Small intestine (tissue), 7 donors: ENCODE results near the gene TFPT. TPM values are rescaled to one million over a fixed set of nuclear protein-coding genes. Genes with fewer than 3 reads are reported as not detected.
"Not testable (repeated sequence)": the region's sequence is repeated elsewhere in the genome, so short reads cannot be mapped to it uniquely, and the experiment has no call there.

Experiments used
- DNase-seq, 2 donors: peaks; one replicate each; pipeline versions ENCODE4 v3.0.0 to v3.0.0-alpha.2; 2013
- FAIRE-seq: peaks from 2 replicates; lab custom pipeline; 2012; peaks lifted over from hg19 to GRCh38; lab: Jason Lieb, UNC
- H3K27ac ChIP-seq, 3 donors: one replicate each; pipeline ENCODE4 v1.5.1; 2013; ENCODE audit warnings: low read length in 2 of 3, mild to moderate bottlenecking in 2 of 3, control low read depth in 1 of 3, inconsistent platforms in 1 of 3, low read depth in 1 of 3, moderate library complexity in 1 of 3
- H3K27me3 ChIP-seq, 3 donors: one replicate each; pipeline ENCODE4 v1.6.1; 2013; ENCODE audit warnings: low read length in 3 of 3, inconsistent platforms in 1 of 3; ENCODE audit not compliant: control insufficient read depth in 3 of 3, insufficient read depth in 3 of 3
- H3K36me3 ChIP-seq, 3 donors: one replicate each; pipeline ENCODE4 v1.6.1; 2013; ENCODE audit warnings: low read length in 3 of 3, inconsistent platforms in 1 of 3, low read depth in 1 of 3, mild to moderate bottlenecking in 1 of 3, moderate library complexity in 1 of 3; ENCODE audit not compliant: control insufficient read depth in 3 of 3, insufficient read depth in 2 of 3
- H3K4me1 ChIP-seq, 3 donors: one replicate each; pipeline ENCODE4 v1.6.1; 2013; ENCODE audit warnings: low read length in 2 of 3, inconsistent platforms in 1 of 3, low read depth in 1 of 3, mild to moderate bottlenecking in 1 of 3, moderate library complexity in 1 of 3; ENCODE audit not compliant: control insufficient read depth in 3 of 3, insufficient read depth in 2 of 3
- H3K4me3 ChIP-seq, 3 donors: one replicate each; pipeline ENCODE4 v1.5.1; 2013; ENCODE audit warnings: low read length in 3 of 3, control low read depth in 1 of 3, inconsistent platforms in 1 of 3, low read depth in 1 of 3, mild to moderate bottlenecking in 1 of 3, moderate library complexity in 1 of 3
- H3K9me3 ChIP-seq, 2 donors: one replicate each; pipeline ENCODE4 v1.6.1; 2013; ENCODE audit warnings: low read depth in 1 of 2, low read length in 1 of 2; ENCODE audit not compliant: control insufficient read depth in 2 of 2, insufficient read depth in 1 of 2
- WGBS, 3 donors: extraction: QIAGEN DNeasy Blood & Tissue Kit; methylation state at CpG; one replicate each; pipeline ENCODE4 v1.1.7; 2013; 5-methylcytosine and 5-hydroxymethylcytosine counted together
- polyA plus RNA-seq, 4 donors: library from polyadenylated mRNA; stranded (reverse) in 3 of 4; unstranded in 1 of 4; fragments of 200-250 nt in 3 of 4; fragments of 120-200 nt in 1 of 4; gene quantifications; one replicate each; pipeline versions ENCODE4 v1.2.1 to v1.2.3, GENCODE V29; 2013
- donor health status: healthy with polysubstance abuse.
- donor health status: control.
- donor health status: control.
- donor health status: Bipolar disorder and iron deficiency.
- donor health status: healthy.

The TFPT gene
- polyA plus RNA-seq, 4 donors = 16.4 to 26.5 (median 23.1) TPM

DNA sequence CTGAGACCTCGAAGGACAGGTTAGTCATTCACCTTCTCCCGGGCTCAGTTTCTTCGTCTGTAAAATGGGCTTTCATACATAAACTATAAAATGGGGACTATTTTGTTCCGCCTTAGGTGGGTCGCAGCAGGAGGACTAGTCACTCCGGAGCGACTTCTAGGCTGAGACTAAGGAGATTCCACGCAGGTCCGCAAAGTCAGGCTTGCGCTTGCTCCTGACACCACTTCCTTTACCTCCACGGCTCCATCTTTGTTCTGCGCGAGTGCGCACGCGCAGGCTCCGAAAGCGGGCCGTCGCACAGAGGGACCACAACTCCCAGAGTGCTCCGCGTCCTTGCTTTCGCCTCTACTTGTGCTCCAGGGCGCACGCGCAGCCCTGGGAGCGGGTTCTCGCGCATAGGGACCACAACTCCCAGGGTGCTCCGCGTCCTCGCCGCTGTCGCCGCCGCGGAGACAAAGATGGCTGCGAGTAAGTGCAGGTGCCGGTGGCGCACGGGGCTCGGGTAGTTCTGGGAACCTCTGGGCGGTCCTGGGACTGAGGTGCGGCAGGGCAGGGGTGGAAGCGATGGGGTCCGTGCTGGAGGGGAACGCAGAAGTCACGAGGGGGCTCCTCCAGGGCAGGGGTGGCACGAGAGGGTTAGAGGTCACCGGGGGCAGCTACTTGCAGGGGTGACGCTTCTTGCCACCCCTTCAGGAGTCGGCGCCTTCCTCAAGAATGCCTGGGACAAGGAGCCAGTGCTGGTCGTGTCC is 12.9 kb downstream of the TFPT start, which contains the start of gene NDUFA3:
Gene NDUFA3 (plus strand): TSS at position 435 of the 749 bp plus-strand sequence. CDS start 24 bp downstream, at position 459.
- peak; percentile 99 to 100 for DNase-seq
- Histone ChIP-seq H3K4me3 (peak within 1 kb of the TSS; percentile 77 to 89 (median 87)), H3K9me3 (no peaks in the 10 kb centered on the region), H3K4me1 (peaks cover 0 to 2% (median 0%) of the 10 kb centered on the region in 3 donors), H3K27me3 (peaks cover 0 to 3% (median 0%) of the 10 kb centered on the region in 3 donors), H3K27ac (peak within 1 kb of the TSS in 2 of 3 donors; percentile 6 to 72), H3K36me3 (peaks cover 0 to 23% (median 9%) of the 10 kb centered on the region in 3 donors)
- whole genome bisulfite sequencing, 3 donors = 1 to 2% (median 2%) methylated on average over 51 to 54 of the region's 54 CpGs
- no peak for FAIRE-seq

DNA sequence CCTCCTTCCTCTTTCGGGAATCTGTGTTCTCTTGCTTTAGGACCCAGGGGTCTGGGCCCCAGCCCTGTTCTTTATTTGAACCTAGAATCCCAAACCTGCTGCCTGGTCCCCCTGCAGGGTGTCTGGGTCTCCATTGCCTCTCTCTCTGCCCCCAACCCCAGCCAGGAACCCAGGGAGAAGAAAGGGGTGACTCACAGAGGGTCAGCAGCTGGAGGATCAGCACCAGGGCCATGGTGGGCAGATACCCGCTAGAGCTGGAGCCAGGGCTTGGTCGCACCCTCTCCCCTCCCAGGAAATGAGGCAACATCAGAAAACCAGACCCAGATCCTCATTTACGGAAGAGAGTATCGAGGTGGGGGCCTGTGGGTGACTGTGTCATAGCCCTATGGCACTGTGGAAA is 14.9 kb downstream of the TFPT start, which contains the start of gene OSCAR:
Gene OSCAR (minus strand): TSS at position 243 of the 400 bp plus-strand sequence. CDS start 11 bp downstream, at position 232.
- FAIRE-seq = no peak
- no peak within 1 kb of the TSS for H3K4me3 ChIP-seq
- DNase-seq = no peak
- H3K27ac ChIP-seq = no peak within 1 kb of the TSS
- H3K9me3 ChIP-seq = no peaks in the 10 kb centered on the region
- peaks cover 0 to 2% (median 0%) of the 10 kb centered on the region in 3 donors for H3K4me1 ChIP-seq
- 52 to 68% (median 62%) methylated on average over 5 of the region's 5 CpGs for WGBS, 3 donors
- H3K27me3 ChIP-seq = peaks cover 0 to 12% (median 3%) of the 10 kb centered on the region in 3 donors
- peaks cover 0 to 5% (median 0%) of the 10 kb centered on the region in 3 donors for H3K36me3 ChIP-seq

DNA sequence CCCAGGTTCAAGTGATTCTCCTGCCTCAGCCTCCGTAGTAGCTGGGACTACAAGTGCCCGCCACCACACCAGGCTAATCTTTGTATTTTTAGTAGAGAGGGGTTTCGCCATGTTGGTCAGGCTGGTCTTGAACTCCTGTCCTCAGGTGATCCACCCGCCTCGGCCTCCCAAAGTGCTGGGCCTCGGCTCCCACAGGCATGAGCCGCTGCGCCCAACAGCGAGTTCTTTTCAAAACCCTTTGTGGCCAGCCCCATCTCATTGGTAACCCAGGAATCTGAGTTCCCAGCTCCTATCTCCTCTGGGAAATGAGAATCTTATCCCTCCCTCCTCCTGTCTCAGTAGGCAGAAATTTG is 15.6 kb downstream of the TFPT start:
- not testable (repeated sequence) for H3K27ac ChIP-seq, FAIRE-seq, DNase-seq, H3K9me3 ChIP-seq, H3K4me3 ChIP-seq, H3K4me1 ChIP-seq, H3K36me3 ChIP-seq
- 77 to 83% (median 78%) methylated on average over 9 of the region's 9 CpGs for WGBS, 3 donors
- H3K27me3 ChIP-seq = peaks cover 0 to 19% (median 5%) of the 10 kb centered on the region in 3 donors

DNA sequence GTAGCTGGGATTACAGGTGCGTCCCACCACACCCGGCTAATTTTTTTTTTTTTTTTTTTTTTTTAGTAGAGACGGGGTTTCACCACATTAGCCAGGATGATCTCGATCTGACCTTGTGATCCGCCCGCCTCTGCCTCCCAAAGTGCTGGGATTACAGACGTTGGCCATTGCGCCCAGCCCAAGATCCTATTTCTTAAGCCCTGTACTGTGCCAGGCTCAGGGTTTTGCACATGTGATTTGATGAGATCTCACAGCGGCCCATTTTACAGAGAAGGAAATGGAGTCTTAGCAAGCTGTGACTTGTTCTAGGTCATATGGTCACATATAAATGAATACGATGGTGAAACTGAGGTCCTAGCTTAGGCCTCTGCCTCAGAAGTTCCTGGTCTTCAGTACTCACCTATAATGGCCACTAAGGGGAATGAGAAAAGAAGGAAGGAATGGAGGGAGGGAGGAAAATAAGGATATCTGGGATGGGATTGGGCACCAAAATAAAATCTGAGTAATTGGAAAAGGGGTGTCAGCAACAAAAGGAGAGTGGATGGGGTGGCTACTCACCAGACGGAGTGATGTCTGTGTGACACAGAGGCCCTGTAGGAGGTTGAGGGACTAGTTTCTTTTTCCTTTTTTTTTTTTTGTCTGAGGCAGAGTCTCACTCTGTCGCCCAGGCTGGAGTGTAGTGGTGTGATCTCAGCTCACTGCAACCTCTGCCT is 16.1 kb downstream of the TFPT start:
- WGBS, 3 donors = 80 to 86% (median 82%) methylated on average over 9 to 12 of the region's 12 CpGs
- Histone ChIP-seq H3K4me1 (peaks cover 0 to 2% (median 0%) of the 10 kb centered on the region in 3 donors), H3K4me3 (no peak overlapping the region), H3K27ac (no peak overlapping the region), H3K36me3 (peaks cover 0 to 1% (median 0%) of the 10 kb centered on the region in 3 donors), H3K9me3 (no peaks in the 10 kb centered on the region), H3K27me3 (peaks cover 0 to 25% (median 8%) of the 10 kb centered on the region in 3 donors)
- no peak for DNase-seq
- FAIRE-seq = no peak

DNA sequence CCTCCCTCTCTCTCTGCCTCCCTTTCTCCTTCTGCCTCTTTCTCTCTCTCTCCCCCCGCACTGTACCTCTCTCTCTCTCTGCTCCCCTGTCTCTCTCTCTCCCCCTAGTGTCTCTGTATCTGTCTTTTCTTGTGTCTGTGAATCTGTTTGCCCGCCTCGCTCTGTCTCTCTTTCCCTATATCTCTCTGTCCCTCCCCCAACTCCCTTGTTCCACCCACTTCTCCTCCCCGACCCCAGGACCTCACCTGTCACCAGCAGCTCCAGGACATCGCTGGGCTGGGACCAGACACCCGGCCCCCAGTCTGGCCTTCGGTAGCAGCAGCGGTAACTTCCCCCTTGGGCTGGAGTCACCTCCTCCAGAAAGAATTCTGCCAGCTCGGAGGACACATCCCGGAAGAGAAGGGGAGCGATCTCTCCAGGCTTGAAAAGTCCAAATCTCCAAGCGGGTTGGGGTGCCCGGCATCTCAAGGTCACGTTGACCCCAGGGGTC is 18.8 kb downstream of the TFPT start:
- Histone ChIP-seq H3K4me1 (no peaks in the 10 kb centered on the region), H3K27ac (no peak overlapping the region), H3K9me3 (no peaks in the 10 kb centered on the region), H3K4me3 (peak overlapping the region in 1 of 3 donors; percentile 26), H3K36me3 (no peaks in the 10 kb centered on the region), H3K27me3 (peaks cover 0 to 25% (median 11%) of the 10 kb centered on the region in 3 donors)
- peak; percentile 38 to 41 for DNase-seq
- FAIRE-seq = no peak
- 5 to 13% (median 9%) methylated on average over 14 of the region's 14 CpGs for WGBS, 3 donors

DNA sequence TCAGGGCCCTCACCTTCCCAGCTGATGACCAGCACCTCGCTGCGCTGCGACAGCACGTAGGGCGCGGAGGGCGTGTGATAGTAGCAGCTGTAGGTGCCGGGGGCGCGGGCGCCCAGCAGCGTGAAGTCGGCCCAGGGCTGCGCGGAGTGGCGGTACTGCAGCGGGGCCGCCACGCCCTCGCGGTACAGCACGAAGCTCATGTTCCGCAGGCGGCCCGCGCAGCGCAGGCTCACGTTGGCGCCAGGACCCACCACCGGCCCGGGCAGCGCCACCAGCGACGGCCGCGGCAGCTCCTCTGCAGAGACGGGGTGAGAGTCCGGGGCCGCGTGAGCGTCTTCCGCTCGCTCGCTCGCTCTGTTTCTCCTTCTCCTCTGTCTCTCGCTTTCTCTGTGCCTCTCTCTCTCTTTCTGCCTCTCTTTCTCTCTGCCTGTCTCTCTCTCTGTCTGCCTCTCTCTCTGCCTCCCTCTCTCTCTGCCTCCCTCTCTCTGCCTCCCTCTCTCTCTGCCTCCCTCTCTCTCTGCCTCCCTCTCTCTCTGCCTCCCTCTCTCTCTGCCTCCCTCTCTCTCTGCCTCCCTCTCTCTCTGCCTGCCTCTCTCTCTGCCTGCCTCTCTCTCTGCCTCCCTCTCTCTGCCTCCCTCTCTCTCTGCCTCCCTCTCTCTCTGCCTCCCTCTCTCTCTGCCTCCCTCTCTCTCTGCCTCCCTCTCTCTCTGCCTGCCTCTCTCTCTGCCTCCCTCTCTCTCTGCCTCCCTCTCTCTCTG is 19.4 kb downstream of the TFPT start:
- not testable (repeated sequence) for H3K9me3 ChIP-seq, H3K4me1 ChIP-seq, FAIRE-seq, H3K36me3 ChIP-seq, H3K27ac ChIP-seq
- WGBS, 3 donors = 0 to 1% (median 0%) methylated on average over 39 to 46 of the region's 46 CpGs
- Histone ChIP-seq H3K4me3 (peak overlapping the region in 1 of 3 donors; percentile 36), H3K27me3 (peaks cover 0 to 25% (median 11%) of the 10 kb centered on the region in 3 donors)
- peak; percentile 51 to 55 for DNase-seq

DNA sequence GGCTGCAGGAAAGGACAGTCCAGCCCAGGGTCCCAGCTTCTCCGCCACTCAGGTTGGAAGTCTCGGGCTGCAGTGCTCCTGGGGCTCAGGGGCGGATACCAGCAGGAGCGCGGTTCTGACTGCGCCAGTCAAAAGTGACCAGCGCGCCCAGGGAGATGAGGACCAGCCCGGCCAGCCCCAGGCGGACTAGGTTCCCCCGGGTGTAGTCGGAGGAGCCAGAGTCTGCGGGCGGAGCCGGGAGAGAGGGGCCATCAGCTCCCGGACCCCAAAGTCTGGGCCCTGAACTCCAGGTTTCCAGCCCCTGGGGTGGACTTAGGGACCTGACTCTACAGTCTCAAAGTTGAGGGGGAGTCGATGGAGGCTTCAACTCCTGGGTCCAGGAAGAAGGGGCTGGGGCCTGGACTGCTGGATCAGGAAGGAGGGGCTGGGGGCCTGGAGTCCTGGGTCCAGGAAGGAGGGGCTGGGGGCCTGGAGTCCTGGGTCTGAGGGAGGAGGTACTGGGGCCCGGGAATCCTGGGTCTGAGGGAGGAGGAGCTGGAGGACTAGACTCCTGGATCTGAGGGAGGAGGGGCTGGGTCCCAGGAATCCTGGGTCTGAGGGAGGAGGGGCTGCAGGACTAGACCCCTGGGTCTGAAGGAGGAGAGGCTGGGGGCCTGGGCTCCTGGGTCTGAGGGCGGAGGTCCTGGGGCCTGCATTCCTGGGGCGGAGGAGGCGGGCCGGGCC is 20.2 kb downstream of the TFPT start:
- H3K4me3 ChIP-seq = peak overlapping the region in 1 of 3 donors; percentile 36
- FAIRE-seq = no peak
- H3K27ac ChIP-seq = no peak overlapping the region
- DNase-seq = no peak
- H3K9me3 ChIP-seq = no peaks in the 10 kb centered on the region
- no peaks in the 10 kb centered on the region for H3K36me3 ChIP-seq
- WGBS, 3 donors = 69 to 85% (median 70%) methylated on average over 18 to 22 of the region's 22 CpGs
- peaks cover 0 to 25% (median 11%) of the 10 kb centered on the region in 3 donors for H3K27me3 ChIP-seq
- no peaks in the 10 kb centered on the region for H3K4me1 ChIP-seq
